ENCODE data around the gene MSH5.

Gene MSH5

GRCh38 chr6:31713991-31714684 lies 25.7 kb upstream of the MSH5 start:
- no peak for DNase-seq

GRCh38 chr6:31715022-31715958 lies 24.5 kb upstream of the MSH5 start, which contains the start of gene LY6G6D:
Gene LY6G6D, plus strand, starts transcription at chr6:31715348. Its CDS starts 8 bp downstream, at chr6:31715356.
- DNase-seq = no peak

- DNase-seq = no peak
Measured at GRCh38 chr6:31717499-31718222, 22.1 kb upstream of the MSH5 start.

GRCh38 chr6:31718265-31718664 lies 21.5 kb upstream of the MSH5 start:
- no peak for DNase-seq

- no peak for DNase-seq
Measured at GRCh38 chr6:31719001-31719400, 20.8 kb upstream of the MSH5 start.

- DNase-seq = no peak
Measured at GRCh38 chr6:31720196-31720770, 19.5 kb upstream of the MSH5 start.

- no peak for DNase-seq
Measured at GRCh38 chr6:31721351-31722020, 18.3 kb upstream of the MSH5 start, which contains the start of gene LY6G6C. Gene LY6G6C, minus strand, starts transcription at chr6:31721746. Its CDS starts 67 bp downstream, at chr6:31721679.

GRCh38 chr6:31722173-31722572 lies 17.6 kb upstream of the MSH5 start:
- no peak for DNase-seq

GRCh38 chr6:31723245-31723979 lies 16.4 kb upstream of the MSH5 start, which contains the start of gene MPIG6B:
Gene MPIG6B, plus strand, starts transcription at chr6:31723373. Its CDS starts 11 bp downstream, at chr6:31723384.
- DNase-seq = no peak

- no peak for DNase-seq
Measured at GRCh38 chr6:31723980-31724691, 15.7 kb upstream of the MSH5 start.

- DNase-seq = no peak
Measured at GRCh38 chr6:31725502-31726350, 14.1 kb upstream of the MSH5 start.

GRCh38 chr6:31727034-31727716 lies 12.6 kb upstream of the MSH5 start:
- DNase-seq = no peak

GRCh38 chr6:31727717-31728671 lies 11.8 kb upstream of the MSH5 start:
- DNase-seq = no peak

- DNase-seq = no peak
Measured at GRCh38 chr6:31728767-31729514, 10.9 kb upstream of the MSH5 start, which contains the start of gene DDAH2. Gene DDAH2, minus strand, starts transcription at chr6:31729299. Its CDS starts 138 bp downstream, at chr6:31729161.

GRCh38 chr6:31729515-31729978 lies 10.3 kb upstream of the MSH5 start:
- peak; percentile 82 for DNase-seq

GRCh38 chr6:31729979-31730630 lies 9.7 kb upstream of the MSH5 start:
- peak; percentile 74 for DNase-seq
